ES-I3 (cell line): ENCODE data around the gene NIN.

Source experiments
- H3K36me3 ChIP-seq: 2 replicates; pipeline ENCODE4 v1.6.1; 2013; ENCODE audit warnings: mild to moderate bottlenecking, low read length, control low read depth, moderate library complexity; ENCODE audit not compliant: insufficient read depth
- H3K4me1 ChIP-seq: 2 replicates; pipeline ENCODE4 v1.6.1; 2013; ENCODE audit warnings: mild to moderate bottlenecking, control low read depth, low read length; ENCODE audit not compliant: insufficient read depth
- H3K9ac ChIP-seq: 2 replicates; pipeline ENCODE4 v1.6.1; 2013; ENCODE audit warnings: low read depth, mild to moderate bottlenecking, low read length, moderate library complexity
- H3K9me3 ChIP-seq: 2 replicates; pipeline ENCODE4 v1.6.1; 2013; ENCODE audit warnings: mild to moderate bottlenecking, low read length, moderate library complexity; ENCODE audit not compliant: control insufficient read depth, insufficient read depth

NIN gene

DNA sequence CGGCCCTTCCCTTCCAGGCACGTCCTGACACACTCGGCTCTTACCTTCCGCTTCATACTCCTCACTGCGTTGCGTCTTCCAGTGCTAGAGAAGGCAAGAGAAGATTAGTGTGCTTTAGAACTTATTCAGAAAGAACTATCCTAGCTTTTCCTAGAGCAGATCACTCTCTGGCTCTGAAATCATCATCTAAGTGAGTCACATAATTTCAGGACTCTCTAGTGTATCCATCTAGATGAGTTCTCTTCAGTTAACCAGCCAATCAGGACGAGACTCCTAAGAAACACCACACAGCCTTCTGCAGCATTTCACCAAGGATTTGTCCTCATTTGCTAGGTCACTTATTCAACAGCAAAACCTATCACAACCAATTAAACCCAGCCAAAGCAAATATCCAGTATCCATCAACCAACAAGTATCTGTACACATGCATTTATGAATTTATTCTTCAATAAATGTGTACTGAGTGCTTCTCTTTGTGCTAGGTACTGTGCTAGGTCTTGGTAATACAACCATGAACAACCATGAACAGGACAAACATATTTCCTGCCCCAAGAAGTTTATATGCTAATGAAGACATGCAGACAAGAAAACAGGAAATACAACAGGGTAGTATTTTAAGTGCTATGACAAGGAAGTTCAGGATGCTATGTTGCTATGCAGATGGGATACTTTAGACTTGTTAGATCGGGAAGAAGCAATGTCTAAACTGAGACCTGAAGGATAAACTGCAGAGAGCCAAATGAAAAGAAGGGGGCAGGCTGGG, 52.1 kb downstream of the NIN start:
- H3K36me3 ChIP-seq = no peaks in the 10 kb centered on the region
- no peaks in the 10 kb centered on the region for H3K9me3 ChIP-seq
- H3K9ac ChIP-seq = no peak overlapping the region
- peaks cover 18% of the 10 kb centered on the region for H3K4me1 ChIP-seq

DNA sequence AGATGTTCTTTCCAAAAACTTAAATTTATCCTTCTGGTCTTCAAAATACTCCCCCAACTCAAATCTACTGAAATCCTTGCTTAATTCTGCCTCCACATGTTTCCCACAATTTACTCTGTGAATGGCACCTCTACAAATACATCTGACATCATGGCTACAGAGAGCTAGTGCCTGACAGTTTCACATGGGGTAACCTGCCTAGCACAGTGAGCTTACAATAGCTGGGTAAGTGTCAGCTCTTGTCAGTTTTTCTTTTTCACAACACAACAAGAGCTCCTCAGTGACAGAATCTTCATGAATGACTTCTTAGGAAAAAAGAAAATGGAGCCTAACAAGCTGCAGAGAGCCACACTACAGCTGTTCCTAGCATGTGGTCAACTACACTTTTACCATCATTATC, 54.4 kb downstream of the NIN start:
- no peak overlapping the region for H3K9ac ChIP-seq
- peaks cover 18% of the 10 kb centered on the region for H3K4me1 ChIP-seq
- H3K9me3 ChIP-seq = no peaks in the 10 kb centered on the region
- H3K36me3 ChIP-seq = no peaks in the 10 kb centered on the region

DNA sequence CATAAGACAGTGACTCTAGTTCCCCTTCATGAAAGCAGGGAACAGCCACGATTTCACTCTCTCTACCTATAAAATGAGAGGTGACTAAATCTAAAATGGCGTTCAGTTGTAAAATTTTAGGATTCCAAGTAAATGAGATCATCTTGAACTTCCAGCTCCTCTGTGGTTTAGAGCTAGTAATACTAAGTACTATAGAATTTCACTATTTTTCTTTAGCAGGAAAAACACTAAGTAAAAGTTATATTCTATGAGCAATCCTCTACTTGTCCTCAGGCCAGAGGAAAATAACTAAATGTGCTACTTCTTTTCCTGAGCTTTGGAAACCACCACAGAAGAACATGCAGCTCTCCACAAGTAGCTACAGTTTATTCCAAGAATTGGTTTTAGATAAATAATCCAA, 55.6 kb downstream of the NIN start:
- H3K9ac ChIP-seq = no peak overlapping the region
- peaks cover 5% of the 10 kb centered on the region; the same call in 1 of the 2 replicates for H3K36me3 ChIP-seq

DNA sequence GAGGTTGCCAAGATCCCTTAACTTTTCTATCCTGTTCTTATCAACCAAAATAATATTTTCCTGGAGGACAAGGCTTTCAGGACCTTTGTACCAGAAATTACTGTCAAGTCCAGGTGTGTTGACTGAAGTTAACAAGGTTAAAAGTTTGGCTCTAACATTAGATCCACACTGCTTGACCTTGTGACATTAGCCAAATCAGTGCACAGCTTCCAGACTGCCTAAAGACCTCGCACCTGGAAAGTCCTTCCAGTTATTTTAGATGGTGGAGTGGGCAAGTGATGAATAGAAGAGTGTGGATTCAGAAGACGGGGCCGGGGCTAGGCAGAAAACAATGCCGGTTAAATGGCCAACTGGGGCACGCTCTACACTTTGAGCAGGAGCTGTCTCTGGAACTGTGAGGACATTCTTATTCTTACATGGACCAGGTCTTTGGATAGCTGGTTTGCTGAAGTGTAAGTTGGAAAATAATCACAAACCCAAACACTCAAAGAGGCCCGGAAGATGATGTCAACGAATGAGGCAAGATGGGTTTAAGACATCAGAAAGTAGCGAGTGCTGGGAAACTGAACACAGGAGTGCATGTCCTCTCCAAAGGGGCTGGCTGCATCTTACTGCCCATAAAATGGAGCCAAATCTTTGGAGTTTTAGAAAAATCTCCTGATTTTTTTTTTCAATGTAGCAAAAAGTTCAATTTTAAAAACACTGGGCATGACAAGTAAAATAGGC, 56.3 kb downstream of the NIN start:
- peaks cover 18% of the 10 kb centered on the region for H3K4me1 ChIP-seq
- H3K36me3 ChIP-seq = peaks cover 5% of the 10 kb centered on the region; the same call in 1 of the 2 replicates
- H3K9me3 ChIP-seq = no peaks in the 10 kb centered on the region
- H3K9ac ChIP-seq = no peak overlapping the region

More for the DNA sequence above, 55.6 kb downstream of the NIN start:
- peaks cover 18% of the 10 kb centered on the region for H3K4me1 ChIP-seq
- no peaks in the 10 kb centered on the region for H3K9me3 ChIP-seq

DNA sequence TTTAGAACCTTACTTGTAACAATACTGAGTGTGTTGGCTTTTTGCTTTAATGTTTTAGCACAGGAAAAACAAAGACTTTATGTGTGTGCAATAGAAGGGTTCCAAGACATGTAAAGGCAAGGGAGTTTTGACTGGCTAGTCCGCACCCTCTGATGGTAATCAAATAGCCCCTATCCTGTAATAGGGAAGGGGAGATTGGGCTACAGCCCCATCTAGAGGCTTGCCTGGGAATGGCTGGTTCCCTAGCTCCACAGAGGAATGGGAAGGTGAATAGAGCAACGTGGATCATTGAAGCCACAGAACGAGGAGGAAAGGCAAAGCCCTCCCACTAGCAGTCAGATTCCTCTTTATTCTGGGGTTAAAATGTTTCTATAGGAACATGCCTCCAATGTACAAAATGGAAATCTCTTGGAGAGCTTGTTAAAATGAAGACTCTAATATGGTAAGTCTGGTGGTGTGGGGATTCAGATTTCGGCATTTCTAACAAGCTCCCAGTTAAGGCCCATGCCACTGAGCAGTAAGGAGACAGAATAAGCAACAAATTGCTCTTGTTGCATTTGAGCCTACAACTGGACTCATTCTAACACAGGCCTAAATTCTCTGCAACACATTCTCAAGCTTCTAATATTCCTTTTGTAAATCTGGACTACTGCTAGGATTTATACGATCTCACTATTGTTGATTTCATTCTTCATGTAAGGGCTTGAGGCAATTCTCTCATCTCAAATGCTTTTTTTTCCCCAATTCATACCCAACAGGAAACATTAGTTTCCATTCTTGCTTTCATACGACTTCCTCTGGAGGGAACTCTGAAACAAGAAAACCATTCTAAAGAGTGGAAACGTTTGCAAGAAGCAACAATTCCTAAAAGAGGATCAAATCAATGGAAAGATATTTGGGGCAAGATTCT, 57.1 kb downstream of the NIN start:
- peaks cover 16% of the 10 kb centered on the region for H3K4me1 ChIP-seq
- H3K9ac ChIP-seq = no peak overlapping the region
- H3K36me3 ChIP-seq = peaks cover 5% of the 10 kb centered on the region; the same call in 1 of the 2 replicates
- no peaks in the 10 kb centered on the region for H3K9me3 ChIP-seq

DNA sequence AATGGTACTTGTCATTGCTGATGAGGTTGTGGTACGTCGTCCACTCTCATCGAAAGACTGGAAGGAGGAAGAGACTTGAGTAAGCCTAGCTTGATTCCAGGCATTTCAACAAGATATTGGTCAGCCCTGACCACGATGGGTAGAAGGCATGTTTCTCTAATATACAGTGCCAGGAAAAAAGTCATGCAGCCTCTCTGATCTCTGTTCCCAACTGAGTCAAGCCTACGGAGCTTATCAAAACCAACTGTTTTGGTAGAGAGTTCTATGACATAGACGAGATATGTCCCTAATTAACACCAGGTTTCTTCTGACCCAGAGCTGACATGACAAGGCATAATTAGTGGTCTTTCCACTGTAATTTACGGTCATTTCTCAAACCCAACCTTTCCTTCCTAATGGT, 58.5 kb downstream of the NIN start:
- peaks cover 14% of the 10 kb centered on the region for H3K4me1 ChIP-seq
- H3K36me3 ChIP-seq = peaks cover 5% of the 10 kb centered on the region; the same call in 1 of the 2 replicates
- no peaks in the 10 kb centered on the region for H3K9me3 ChIP-seq
- H3K9ac ChIP-seq = no peak overlapping the region

DNA sequence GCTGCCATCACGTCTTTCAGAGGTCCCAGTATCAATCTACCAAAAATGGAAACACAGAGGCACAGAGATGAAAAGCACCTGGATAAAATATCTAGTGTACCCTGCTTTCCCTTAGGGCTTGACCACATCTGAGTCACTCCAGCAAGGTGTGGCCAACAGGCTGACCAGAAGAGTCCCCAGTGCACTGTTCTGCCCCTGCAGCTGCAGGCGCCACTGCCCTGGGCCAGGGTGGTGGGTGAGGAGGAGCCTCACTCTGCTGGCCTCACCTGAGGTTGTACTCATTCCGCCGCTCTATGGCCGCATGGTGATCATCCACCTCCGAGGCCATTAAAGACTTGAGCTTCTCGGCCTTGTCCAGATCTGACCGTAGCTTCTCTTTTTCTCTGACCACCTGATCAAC, 60.4 kb downstream of the NIN start:
- Histone ChIP-seq H3K9me3 (no peaks in the 10 kb centered on the region), H3K4me1 (peaks cover 17% of the 10 kb centered on the region), H3K9ac (no peak overlapping the region), H3K36me3 (peaks cover 5% of the 10 kb centered on the region; the same call in 1 of the 2 replicates)

DNA sequence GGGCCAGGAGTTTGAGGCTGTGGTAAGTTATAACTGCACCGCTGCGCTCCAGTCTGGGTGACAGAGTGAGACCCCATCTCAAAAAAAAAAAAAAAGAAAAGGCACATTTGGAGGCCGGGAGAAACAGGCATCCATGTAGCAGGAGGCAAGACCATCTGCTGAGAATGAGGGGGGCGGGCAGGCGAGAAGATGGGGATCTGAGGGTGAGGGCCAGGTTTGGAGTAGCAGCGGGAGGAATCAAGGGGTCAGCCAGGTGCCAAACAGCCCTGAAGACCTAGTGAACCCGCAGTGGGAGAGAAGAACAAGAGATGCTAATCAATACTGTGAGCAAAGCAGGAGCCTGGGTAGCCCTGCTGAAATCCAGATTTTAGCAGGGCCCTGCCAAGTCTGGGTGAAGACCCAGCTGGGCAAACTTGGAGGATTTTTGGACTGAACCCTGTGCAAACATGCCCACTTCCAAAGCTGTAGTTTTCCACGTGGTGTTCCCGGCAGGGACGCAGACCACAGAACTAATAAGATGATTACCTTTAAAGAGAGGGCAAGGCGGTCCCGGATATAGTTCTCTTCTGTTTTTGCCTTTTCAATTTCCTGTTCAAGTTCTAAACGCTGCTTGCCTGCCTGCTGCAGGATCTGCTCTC, 61.0 kb downstream of the NIN start:
- Histone ChIP-seq H3K9me3 (no peaks in the 10 kb centered on the region), H3K9ac (no peak overlapping the region), H3K4me1 (peaks cover 12% of the 10 kb centered on the region; the same call in 1 of the 2 replicates), H3K36me3 (peaks cover 5% of the 10 kb centered on the region; the same call in 1 of the 2 replicates)

DNA sequence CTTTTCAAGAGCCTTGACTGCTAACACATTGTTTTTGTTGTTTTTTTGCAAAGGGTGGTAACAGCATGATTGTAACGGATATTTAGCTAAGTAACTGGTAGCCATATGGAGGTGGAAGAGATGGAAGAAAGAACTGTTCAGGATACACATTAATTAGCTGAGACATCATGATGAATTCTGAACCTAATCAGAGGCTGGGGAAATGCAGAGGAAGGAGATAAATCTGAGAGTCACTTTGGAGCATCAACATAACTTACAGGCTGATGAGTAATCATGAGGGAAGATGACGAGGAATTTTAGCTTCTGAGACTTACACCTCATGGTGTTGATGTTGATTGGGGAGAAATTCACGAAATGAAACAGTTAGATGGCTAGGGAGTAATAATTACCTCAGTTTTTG, 62.3 kb downstream of the NIN start:
- Histone ChIP-seq H3K9me3 (no peaks in the 10 kb centered on the region), H3K4me1 (0 out of 2 replicates have a peak, but pooled peaks cover 6% of the 10 kb centered on the region), H3K9ac (no peak overlapping the region), H3K36me3 (peaks cover 5% of the 10 kb centered on the region; the same call in 1 of the 2 replicates)

DNA sequence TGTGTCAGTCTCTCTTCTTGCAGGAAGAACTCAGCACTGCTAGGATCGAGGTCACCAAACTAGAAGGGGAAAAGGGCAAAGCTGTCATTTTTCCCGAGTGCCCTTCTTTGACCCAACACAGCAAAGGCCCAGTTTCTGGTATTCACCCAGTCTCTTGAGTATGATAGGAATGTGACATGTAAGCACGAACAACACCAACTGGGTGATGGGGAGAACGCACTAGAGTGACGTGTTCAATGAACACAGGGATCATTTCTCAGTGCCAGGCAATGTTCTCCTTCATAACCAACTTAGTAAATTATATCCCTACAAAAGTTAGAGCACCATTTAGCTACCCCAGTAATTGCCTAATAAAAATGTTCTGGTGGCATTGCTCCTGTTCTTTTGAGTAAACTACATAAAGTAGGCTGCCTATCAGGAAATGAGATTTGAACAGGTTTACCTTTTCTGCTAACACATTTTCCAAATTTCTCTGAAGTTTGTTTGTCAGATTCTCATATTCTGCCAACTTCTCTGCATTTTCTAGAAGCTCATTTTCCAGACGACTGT, 64.5 kb downstream of the NIN start:
- Histone ChIP-seq H3K9ac (no peak overlapping the region; the same call in 1 of the 2 replicates), H3K36me3 (peaks cover 12% of the 10 kb centered on the region; the same call in 1 of the 2 replicates), H3K9me3 (no peaks in the 10 kb centered on the region), H3K4me1 (0 out of 2 replicates have a peak, but pooled peaks cover 6% of the 10 kb centered on the region)

DNA sequence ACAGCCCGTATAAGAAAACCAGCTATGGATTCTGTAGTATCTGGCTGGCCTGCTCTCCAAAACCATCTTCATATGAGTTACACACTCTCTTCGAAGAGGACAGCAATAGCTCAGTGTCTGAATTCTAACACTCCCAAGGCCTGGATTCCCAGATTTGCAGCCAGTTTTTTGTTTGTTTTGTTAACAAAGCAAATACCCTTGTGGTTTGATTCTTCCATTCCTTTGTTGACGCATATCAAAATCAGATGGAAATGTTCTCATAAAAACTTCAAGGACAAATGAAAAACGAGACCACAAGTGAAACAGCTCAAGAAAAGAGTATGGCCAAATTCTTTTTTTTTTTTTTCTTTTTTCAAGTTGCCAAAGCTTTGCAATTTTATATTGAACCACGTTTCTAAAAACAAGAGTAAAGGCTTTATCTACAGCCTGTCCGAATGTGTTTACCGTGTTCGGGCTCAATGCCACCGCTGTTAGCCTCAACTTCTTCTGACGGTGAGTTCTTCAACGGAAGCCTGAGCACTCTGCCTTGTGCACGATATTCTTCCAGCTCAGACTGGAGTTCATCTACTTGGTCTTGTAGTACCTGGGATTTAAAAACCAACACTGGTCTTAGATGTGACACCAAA, 67.5 kb downstream of the NIN start:
- Histone ChIP-seq H3K9ac (no peak overlapping the region), H3K36me3 (peaks cover 8% of the 10 kb centered on the region; the same call in 1 of the 2 replicates), H3K4me1 (0 out of 2 replicates have a peak, but pooled peaks cover 4% of the 10 kb centered on the region), H3K9me3 (no peaks in the 10 kb centered on the region)

DNA sequence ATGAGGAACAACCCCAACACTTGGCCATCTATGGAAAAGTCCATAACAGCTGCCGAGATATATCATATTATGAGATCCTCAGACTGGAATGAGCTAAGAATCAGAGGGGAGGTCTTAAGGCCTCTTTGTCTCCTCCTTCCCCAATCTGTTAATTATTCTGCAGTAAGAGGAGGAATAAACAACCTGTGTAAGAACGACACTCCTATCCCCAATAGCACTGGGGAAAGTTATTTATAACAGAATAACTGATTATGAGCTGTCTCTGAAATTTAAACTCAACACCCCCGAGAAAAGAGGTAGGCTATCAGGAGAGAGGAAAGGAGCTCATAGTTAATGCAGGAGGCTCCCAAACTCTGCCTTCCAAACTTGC, 68.0 kb downstream of the NIN start:
- Histone ChIP-seq H3K9ac (no peak overlapping the region), H3K36me3 (peaks cover 8% of the 10 kb centered on the region; the same call in 1 of the 2 replicates), H3K4me1 (0 out of 2 replicates have a peak, but pooled peaks cover 3% of the 10 kb centered on the region), H3K9me3 (no peaks in the 10 kb centered on the region)
